Activated T-helper 1 cell treated with anti-CD3 and anti-CD28 coated beads, Interleukin-12 subunit alpha, Interleukin-12 subunit beta, Interleukin-2, Interleukin-4 antibody, amounts not matched to agents 30 ng/mL and 10 ng/mL and 1 ng/mL, durations not matched to agents 14 hours and 24 hours and 36 hours (primary cell): Measurements from ENCODE around the gene PGBD4. TPM values are rescaled to one million over a fixed set of nuclear protein-coding genes. Genes with fewer than 3 reads are reported as not detected.

Source experiments
- DNase-seq: peaks from one replicate; pipeline ENCODE4 v3.0.0; 2021; ENCODE audit warnings: low spot score
- H3K27ac Mint-ChIP-seq: one replicate; pipeline ENCODE4 v1.8.0; 2021; ENCODE audit warnings: mild to moderate bottlenecking, mixed read lengths
- H3K27me3 Mint-ChIP-seq: one replicate; pipeline ENCODE4 v1.8.0; 2022; ENCODE audit warnings: mild to moderate bottlenecking, moderate library complexity, mixed read lengths; ENCODE audit not compliant: insufficient read depth
- H3K36me3 Mint-ChIP-seq: one replicate; pipeline ENCODE4 v1.8.0; 2021; ENCODE audit warnings: low read depth, mixed read lengths
- H3K4me1 Mint-ChIP-seq: one replicate; pipeline ENCODE4 v1.8.0; 2021; ENCODE audit warnings: low read depth, mixed read lengths
- H3K4me3 Mint-ChIP-seq: one replicate; pipeline ENCODE4 v1.8.0; 2021; ENCODE audit warnings: mild to moderate bottlenecking, moderate library complexity, mixed read lengths
- H3K9me3 Mint-ChIP-seq: one replicate; pipeline ENCODE4 v1.8.0; 2021; ENCODE audit warnings: mixed read lengths
- intact Hi-C: fragments of 100-400 bp; cut with micrococcal nuclease; formaldehyde crosslinking; loops from one replicate; pipeline ENCODE4 v1.15.1; 2024
- total RNA-seq: library from RNA; stranded (reverse); gene quantifications from 2 replicates; pipeline ENCODE4 v1.2.3, GENCODE V29; 2022

Gene PGBD4
- 3.9 TPM in 2 replicates for total RNA-seq

GRCh38 chr15:34101366-34102174, at the start of gene PGBD4, which contains the start of gene EMC7:
PGBD4 (plus strand) TSS chr15:34102083; CDS start chr15:34102532, 449 bp downstream.
EMC7 (minus strand) TSS chr15:34101862; CDS start chr15:34101839, 23 bp downstream.
- H3K9me3 Mint-ChIP-seq, result peaks cover 7% of the 10 kb centered on the region
- H3K27ac Mint-ChIP-seq, result peak within 1 kb of the TSS; percentile 100
- intact Hi-C loops, result loop anchor here (1.0 to 10.0 kb wide), 11 partner anchors 39 to 907 kb away; partner anchors contain the start of genes AQR, EMC4, FMN1 and GOLGA8A
- peaks cover 43% of the 10 kb centered on the region for H3K4me1 Mint-ChIP-seq
- H3K36me3 Mint-ChIP-seq, result peaks cover 24% of the 10 kb centered on the region
- H3K4me3 Mint-ChIP-seq, result peak within 1 kb of the TSS; percentile 98
- no peaks in the 10 kb centered on the region for H3K27me3 Mint-ChIP-seq
- DNase-seq, result peak; percentile 99

GRCh38 chr15:34054081-34054707, 47.7 kb upstream of the PGBD4 start:
- H3K9me3 Mint-ChIP-seq, result peaks cover 24% of the 10 kb centered on the region
- intact Hi-C loops, result no loop called here
- peaks cover 4% of the 10 kb centered on the region for H3K36me3 Mint-ChIP-seq
- no peak overlapping the region for H3K27ac Mint-ChIP-seq
- DNase-seq, result no peak
- H3K4me1 Mint-ChIP-seq, result no peaks in the 10 kb centered on the region
- H3K4me3 Mint-ChIP-seq, result no peak overlapping the region
- H3K27me3 Mint-ChIP-seq, result peaks cover 7% of the 10 kb centered on the region

- Mint-ChIP-seq H3K36me3 (peaks cover under 1% of the 10 kb centered on the region), H3K27me3 (peaks cover 7% of the 10 kb centered on the region), H3K4me3 (no peak overlapping the region), H3K9me3 (peaks cover 11% of the 10 kb centered on the region), H3K27ac (no peak overlapping the region), H3K4me1 (no peaks in the 10 kb centered on the region)
- intact Hi-C loops, result no loop called here
- no peak for DNase-seq
These were observed 45.9 kb upstream of the PGBD4 start for GRCh38 chr15:34055868-34056595.

GRCh38 chr15:34056911-34057310, 45.0 kb upstream of the PGBD4 start:
- H3K27ac Mint-ChIP-seq, result no peak overlapping the region
- H3K27me3 Mint-ChIP-seq, result peaks cover 5% of the 10 kb centered on the region
- H3K9me3 Mint-ChIP-seq, result peaks cover 3% of the 10 kb centered on the region
- no peaks in the 10 kb centered on the region for H3K36me3 Mint-ChIP-seq
- no peak overlapping the region for H3K4me3 Mint-ChIP-seq
- DNase-seq, result no peak
- intact Hi-C loops, result no loop called here
- no peaks in the 10 kb centered on the region for H3K4me1 Mint-ChIP-seq

- intact Hi-C loops, result no loop called here
- Mint-ChIP-seq H3K4me1 (no peaks in the 10 kb centered on the region), H3K9me3 (no peaks in the 10 kb centered on the region), H3K36me3 (no peaks in the 10 kb centered on the region), H3K27me3 (peaks cover 2% of the 10 kb centered on the region), H3K27ac (no peak overlapping the region), H3K4me3 (no peak overlapping the region)
- DNase-seq, result no peak
These were observed 42.4 kb upstream of the PGBD4 start for GRCh38 chr15:34059476-34059875.

- peaks cover 2% of the 10 kb centered on the region for H3K27me3 Mint-ChIP-seq
These were observed 41.9 kb upstream of the PGBD4 start for GRCh38 chr15:34059946-34060345.

GRCh38 chr15:34064438-34064837, 37.4 kb upstream of the PGBD4 start:
- no peaks in the 10 kb centered on the region for H3K27me3 Mint-ChIP-seq
- intact Hi-C loops, result loop anchor here (10.0 kb wide), 2 partner anchors 300 to 520 kb away; partner anchors contain the start of genes GOLGA8B and LPCAT4
- H3K4me3 Mint-ChIP-seq, result no peak overlapping the region
- no peak overlapping the region for H3K27ac Mint-ChIP-seq
- H3K9me3 Mint-ChIP-seq, result no peaks in the 10 kb centered on the region
- no peaks in the 10 kb centered on the region for H3K4me1 Mint-ChIP-seq
- no peak for DNase-seq
- no peaks in the 10 kb centered on the region for H3K36me3 Mint-ChIP-seq

More at GRCh38 chr15:34059946-34060345, 41.9 kb upstream of the PGBD4 start:
- H3K36me3 Mint-ChIP-seq, result no peaks in the 10 kb centered on the region
- no peaks in the 10 kb centered on the region for H3K4me1 Mint-ChIP-seq
- DNase-seq, result no peak
- no peak overlapping the region for H3K4me3 Mint-ChIP-seq
- H3K27ac Mint-ChIP-seq, result no peak overlapping the region
- intact Hi-C loops, result loop anchor here (10.0 kb wide), 2 partner anchors 305 to 525 kb away; partner anchors contain the start of genes GOLGA8B and LPCAT4
- no peaks in the 10 kb centered on the region for H3K9me3 Mint-ChIP-seq

- Mint-ChIP-seq H3K27ac (no peak overlapping the region), H3K36me3 (no peaks in the 10 kb centered on the region), H3K4me1 (no peaks in the 10 kb centered on the region), H3K27me3 (no peaks in the 10 kb centered on the region), H3K9me3 (no peaks in the 10 kb centered on the region), H3K4me3 (no peak overlapping the region)
- DNase-seq, result no peak
- intact Hi-C loops, result loop anchor here (10.0 kb wide), 2 partner anchors 300 to 520 kb away; partner anchors contain the start of genes GOLGA8B and LPCAT4
These were observed 36.6 kb upstream of the PGBD4 start for GRCh38 chr15:34065261-34065660.

GRCh38 chr15:34065941-34066340, 35.9 kb upstream of the PGBD4 start:
- Mint-ChIP-seq H3K4me1 (no peaks in the 10 kb centered on the region), H3K27ac (no peak overlapping the region), H3K9me3 (no peaks in the 10 kb centered on the region), H3K27me3 (no peaks in the 10 kb centered on the region), H3K4me3 (no peak overlapping the region), H3K36me3 (no peaks in the 10 kb centered on the region)
- intact Hi-C loops, result loop anchor here (10.0 kb wide), 2 partner anchors 299 to 519 kb away; partner anchors contain the start of genes GOLGA8B and LPCAT4
- DNase-seq, result no peak

- intact Hi-C loops, result no loop called here
- no peaks in the 10 kb centered on the region for H3K9me3 Mint-ChIP-seq
- DNase-seq, result no peak
- H3K27me3 Mint-ChIP-seq, result no peaks in the 10 kb centered on the region
- H3K4me1 Mint-ChIP-seq, result no peaks in the 10 kb centered on the region
- no peak overlapping the region for H3K27ac Mint-ChIP-seq
- no peak overlapping the region for H3K4me3 Mint-ChIP-seq
- H3K36me3 Mint-ChIP-seq, result no peaks in the 10 kb centered on the region
These were observed 31.9 kb upstream of the PGBD4 start for GRCh38 chr15:34070003-34070402.

GRCh38 chr15:34076785-34077184, 25.1 kb upstream of the PGBD4 start:
- intact Hi-C loops, result no loop called here
- H3K27me3 Mint-ChIP-seq, result no peaks in the 10 kb centered on the region
- no peak for DNase-seq
- H3K4me1 Mint-ChIP-seq, result no peaks in the 10 kb centered on the region
- H3K27ac Mint-ChIP-seq, result no peak overlapping the region
- no peaks in the 10 kb centered on the region for H3K9me3 Mint-ChIP-seq
- H3K36me3 Mint-ChIP-seq, result peaks cover 2% of the 10 kb centered on the region
- H3K4me3 Mint-ChIP-seq, result no peak overlapping the region

- Mint-ChIP-seq H3K4me3 (no peak overlapping the region), H3K27ac (no peak overlapping the region), H3K4me1 (no peaks in the 10 kb centered on the region), H3K9me3 (no peaks in the 10 kb centered on the region), H3K27me3 (no peaks in the 10 kb centered on the region), H3K36me3 (peaks cover 7% of the 10 kb centered on the region)
- intact Hi-C loops, result no loop called here
- no peak for DNase-seq
These were observed 23.0 kb upstream of the PGBD4 start for GRCh38 chr15:34078900-34079299.
